Muscle of arm (tissue), 12 donors: ENCODE results near the gene CTNNA1. TPM values are rescaled to one million over a fixed set of nuclear protein-coding genes. Genes with fewer than 3 reads are reported as not detected.

Experiments
- polyA plus RNA-seq, 12 donors: library from polyadenylated mRNA; unstranded; fragments of 120-200 nt; gene quantifications; one replicate each; pipeline ENCODE4 v1.2.1, GENCODE V29; 2013; ENCODE audit not compliant: insufficient read length in 12 of 12

CTNNA1 gene
- polyA plus RNA-seq, 12 donors = 222 to 353 (median 279) TPM; not detected in 1

Other genes with a start within 250 kb of the CTNNA1 start
- 10 to 100 TPM in 11 of 12 donors, not detected in 1; 33.8 to 57.1 (median 52.4) TPM for gene ETF1, start 210.2 kb upstream of the CTNNA1 start, polyA plus RNA-seq
- gene HSPA9, start 178.0 kb upstream of the CTNNA1 start, polyA plus RNA-seq = 100 to 1,000 TPM in 11 of 12 donors, not detected in 1; 126 to 225 (median 161) TPM
- gene LRRTM2, start 121.9 kb downstream of the CTNNA1 start, polyA plus RNA-seq = under 1 TPM in 10 of 12 donors, not detected in 2; 0.34 to 0.82 (median 0.62) TPM